ENCODE measurements around the gene MACF1.

DNA sequence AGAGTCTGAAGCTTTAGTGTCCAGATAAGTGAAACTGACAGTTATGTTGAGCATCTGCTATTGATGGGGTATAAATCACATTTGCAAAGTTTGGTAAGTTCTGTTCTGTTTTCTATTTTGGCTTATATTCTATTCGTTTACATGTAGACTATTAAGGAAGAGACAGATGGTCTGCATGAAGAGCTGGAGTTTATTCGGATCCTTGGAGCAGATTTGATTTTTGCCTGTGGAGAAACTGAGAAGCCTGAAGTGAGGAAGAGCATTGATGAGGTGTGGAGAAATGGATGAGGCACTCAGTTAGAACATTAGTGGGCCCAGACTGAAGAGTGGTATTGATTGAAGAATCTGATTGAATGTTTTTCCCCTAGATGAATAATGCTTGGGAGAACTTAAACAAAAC, 236.4 kb downstream of the MACF1 start:
- no peak for TF ChIP-seq ZZZ3 (CRISPR knock-in tag; IDR thresholded peaks at IDR 0.05; ENCODE audit: borderline replicate concordance)
- no peak for TF ChIP-seq TOE1 (CRISPR knock-in tag; IDR thresholded peaks at IDR 0.05)
- TF ChIP-seq ZNF317 (CRISPR knock-in tag; IDR thresholded peaks at IDR 0.05): no peak
- TF ChIP-seq, protein P1, sequence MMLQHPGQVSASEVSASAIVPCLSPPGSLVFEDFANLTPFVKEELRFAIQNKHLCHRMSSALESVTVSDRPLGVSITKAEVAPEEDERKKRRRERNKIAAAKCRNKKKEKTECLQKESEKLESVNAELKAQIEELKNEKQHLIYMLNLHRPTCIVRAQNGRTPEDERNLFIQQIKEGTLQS (CRISPR knock-in tag; IDR thresholded peaks at IDR 0.05): no peak

Measured in HepG2 (cell line).